Neural progenitor cell (in vitro differentiated cells): ENCODE measurements around the gene SELENOW. TPM values are rescaled to one million over a fixed set of nuclear protein-coding genes. Genes with fewer than 3 reads are reported as not detected.

Experiments used
- DNase-seq: peaks from one replicate; pipeline ENCODE4 v3.0.0-alpha.2; 2016; ENCODE audit warnings: low spot score
- H2AFZ ChIP-seq: fragments of 200-600 bp; sonication (generic); replicated peaks from 2 replicates; pipeline ENCODE4 v1.6.1; 2016; ENCODE audit warnings: antibody characterized with exemption
- H3F3A ChIP-seq: fragments of 200-600 bp; sonication (generic); 2 replicates; pipeline ENCODE4 v1.6.1; 2016; ENCODE audit warnings: antibody characterized with exemption, low read depth
- H3K27ac ChIP-seq: fragments of 200-600 bp; sonication (generic); 2 replicates; pipeline ENCODE4 v1.5.1; 2016; ENCODE audit warnings: mild to moderate bottlenecking
- H3K27me3 ChIP-seq: fragments of 200-600 bp; sonication (generic); 2 replicates; pipeline ENCODE4 v1.6.1; 2016; ENCODE audit warnings: mild to moderate bottlenecking, moderate library complexity
- H3K36me3 ChIP-seq: fragments of 200-600 bp; sonication (generic); 2 replicates; pipeline ENCODE4 v1.5.1; 2016
- H3K4me1 ChIP-seq: fragments of 200-600 bp; sonication (generic); 2 replicates; pipeline ENCODE4 v1.6.1; 2016; ENCODE audit warnings: mixed run types
- H3K4me2 ChIP-seq: fragments of 200-600 bp; sonication (generic); 2 replicates; pipeline ENCODE4 v1.6.1; 2016
- H3K4me3 ChIP-seq: fragments of 200-600 bp; sonication (generic); 2 replicates; pipeline ENCODE4 v1.5.1; 2016
- H3K79me2 ChIP-seq: fragments of 200-600 bp; sonication (generic); 2 replicates; pipeline ENCODE4 v1.6.1; 2016; ENCODE audit warnings: low read depth
- H3K9ac ChIP-seq: fragments of 200-600 bp; sonication (generic); 2 replicates; pipeline ENCODE4 v1.6.1; 2016
- H3K9me3 ChIP-seq: fragments of 200-600 bp; sonication (generic); 2 replicates; pipeline ENCODE4 v1.5.1; 2016; ENCODE audit warnings: low read depth
- H4K20me1 ChIP-seq: fragments of 200-600 bp; sonication (generic); 2 replicates; pipeline ENCODE4 v1.6.1; 2016; ENCODE audit warnings: low read depth
- H3K27ac Mint-ChIP-seq: 3 replicates; pipeline ENCODE4 v1.8.0; 2021; ENCODE audit warnings: mixed read lengths
- H3K27me3 Mint-ChIP-seq: 2 replicates; pipeline ENCODE4 v1.8.0; 2022; ENCODE audit warnings: low read depth, mild to moderate bottlenecking, inconsistent platforms, moderate library complexity, mixed read lengths; ENCODE audit not compliant: insufficient read depth
- H3K36me3 Mint-ChIP-seq: 3 replicates; pipeline ENCODE4 v1.8.0; 2021; ENCODE audit warnings: mixed read lengths
- H3K4me1 Mint-ChIP-seq: 3 replicates; pipeline ENCODE4 v1.8.0; 2021; ENCODE audit warnings: mixed read lengths
- H3K4me3 Mint-ChIP-seq: 3 replicates; pipeline ENCODE4 v1.8.0; 2021; ENCODE audit warnings: mild to moderate bottlenecking, moderate library complexity, mixed read lengths
- H3K9me3 Mint-ChIP-seq: 3 replicates; pipeline ENCODE4 v1.8.0; 2020; ENCODE audit warnings: mixed read lengths
- CTCF ChIP-seq: fragments of 200-600 bp; sonication (generic); IDR thresholded peaks from 2 replicates; pipeline ENCODE4 v1.5.1; 2017; ENCODE audit warnings: antibody characterized with exemption, mild to moderate bottlenecking
- EZH2 ChIP-seq: fragments of 200-600 bp; sonication (generic); IDR thresholded peaks from 2 replicates; pipeline ENCODE4 v1.6.1; 2017; ENCODE audit warnings: antibody characterized with exemption, mild to moderate bottlenecking, moderate library complexity
- EZH2phosphoT487 ChIP-seq: fragments of 200-600 bp; sonication (generic); IDR thresholded peaks from 2 replicates; pipeline ENCODE4 v1.6.1; 2017; ENCODE audit warnings: antibody characterized with exemption
- small RNA-seq: library from RNA; depleted of rRNA; stranded (forward); fragments of <200 nt; gene quantifications from one replicate; pipeline ENCODE3, GENCODE V24; 2015
- total RNA-seq: library from RNA; depleted of rRNA; stranded (reverse); fragments of >200 nt; gene quantifications from 2 replicates; pipeline ENCODE4 v1.2.3, GENCODE V29; 2015; ENCODE audit warnings: low replicate concordance

The SELENOW gene
- total RNA-seq, 1 donor from 2014 or later: 234 TPM

GRCh38 chr19:47824396-47824795 is 45.9 kb downstream of the SELENOW start:
- no peak for DNase-seq
- peaks cover 6% of the 10 kb centered on the region for H3K9me3 Mint-ChIP-seq
- H3K36me3 Mint-ChIP-seq: no peaks in the 10 kb centered on the region
- H3K27me3 Mint-ChIP-seq: peaks cover 11% of the 10 kb centered on the region
- H3K27me3 ChIP-seq: no peaks in the 10 kb centered on the region
- no peak overlapping the region for H2AFZ ChIP-seq
- peaks cover 56% of the 10 kb centered on the region for H3K4me1 Mint-ChIP-seq
- no peaks in the 10 kb centered on the region for H3K36me3 ChIP-seq
- no peak overlapping the region for H3K27ac Mint-ChIP-seq
- H3K9ac ChIP-seq: no peak overlapping the region
- H3F3A ChIP-seq: peaks cover 55% of the 10 kb centered on the region
- H3K9me3 ChIP-seq: no peaks in the 10 kb centered on the region
- H3K4me2 ChIP-seq: no peak overlapping the region
- no peak for TF ChIP-seq EZH2
- TF ChIP-seq EZH2phosphoT487: no peak
- peak; percentile 11 for TF ChIP-seq CTCF
- no peak overlapping the region for H3K27ac ChIP-seq
- peaks cover 54% of the 10 kb centered on the region for H3K4me1 ChIP-seq
- no peak overlapping the region for H3K4me3 ChIP-seq
- no peaks in the 10 kb centered on the region for H4K20me1 ChIP-seq
- H3K79me2 ChIP-seq: no peaks in the 10 kb centered on the region
- H3K4me3 Mint-ChIP-seq: peak overlapping the region; percentile 46

- no peak for DNase-seq
- Mint-ChIP-seq H3K36me3 (no peaks in the 10 kb centered on the region), H3K9me3 (peaks cover 6% of the 10 kb centered on the region), H3K4me3 (no peak overlapping the region), H3K27me3 (peaks cover 10% of the 10 kb centered on the region), H3K27ac (peak overlapping the region; percentile 66), H3K4me1 (peaks cover 41% of the 10 kb centered on the region)
- peaks cover 30% of the 10 kb centered on the region for H3K4me1 ChIP-seq
- no peaks in the 10 kb centered on the region for H3K79me2 ChIP-seq
- no peak for TF ChIP-seq CTCF
- no peak for TF ChIP-seq EZH2
- TF ChIP-seq EZH2phosphoT487: no peak
- no peak overlapping the region for H3K4me3 ChIP-seq
- no peaks in the 10 kb centered on the region for H3K9me3 ChIP-seq
- no peaks in the 10 kb centered on the region for H4K20me1 ChIP-seq
- H3K9ac ChIP-seq: no peak overlapping the region
- no peak overlapping the region for H3K27ac ChIP-seq
- H2AFZ ChIP-seq: peak overlapping the region; percentile 34
- no peak overlapping the region for H3K4me2 ChIP-seq
- H3F3A ChIP-seq: peaks cover 36% of the 10 kb centered on the region
- no peaks in the 10 kb centered on the region for H3K36me3 ChIP-seq
- H3K27me3 ChIP-seq: no peaks in the 10 kb centered on the region
These were observed 48.3 kb downstream of the SELENOW start for GRCh38 chr19:47826800-47827199.

GRCh38 chr19:47832723-47833122 is 54.2 kb downstream of the SELENOW start:
- no peak for DNase-seq
- Mint-ChIP-seq H3K27me3 (peaks cover 16% of the 10 kb centered on the region), H3K9me3 (peaks cover 2% of the 10 kb centered on the region), H3K4me3 (no peak overlapping the region), H3K36me3 (no peaks in the 10 kb centered on the region), H3K4me1 (peaks cover 15% of the 10 kb centered on the region), H3K27ac (no peak overlapping the region)
- peaks cover 22% of the 10 kb centered on the region for H3F3A ChIP-seq
- H3K27ac ChIP-seq: no peak overlapping the region
- no peaks in the 10 kb centered on the region for H4K20me1 ChIP-seq
- TF ChIP-seq CTCF (peak; percentile 6), EZH2 (no peak)
- H3K4me2 ChIP-seq: no peak overlapping the region
- peaks cover 11% of the 10 kb centered on the region for H3K4me1 ChIP-seq
- no peak overlapping the region for H2AFZ ChIP-seq
- no peak overlapping the region for H3K4me3 ChIP-seq
- H3K79me2 ChIP-seq: no peaks in the 10 kb centered on the region
- H3K9ac ChIP-seq: no peak overlapping the region
- no peaks in the 10 kb centered on the region for H3K9me3 ChIP-seq
- no peaks in the 10 kb centered on the region for H3K27me3 ChIP-seq
- H3K36me3 ChIP-seq: no peaks in the 10 kb centered on the region

Small RNA genes within 50 kb of the gene (small RNA-seq; reads per million reads assigned to genes)
- gene AC008745.1 (not detected), gene SNORD23 (not detected)

Other genes starting within 250 kb of the SELENOW start
- gene ZNF541, start 205.6 kb upstream of the SELENOW start, total RNA-seq: not detected in 2 replicates
- gene BICRA, start 169.6 kb upstream of the SELENOW start, total RNA-seq: 6.4 and 15.6 TPM in 2 replicates
- 1.5 and 3.9 TPM in 2 replicates for gene EHD2, start 65.3 kb upstream of the SELENOW start, total RNA-seq
- gene NOP53, start 33.2 kb upstream of the SELENOW start, total RNA-seq: 101 and 172 TPM in 2 replicates
- gene TPRX1, start 25.8 kb downstream of the SELENOW start, total RNA-seq: not detected in 2 replicates
- gene CRX, start 43.2 kb downstream of the SELENOW start, total RNA-seq: 0.19 and 0.22 TPM in 2 replicates
- not detected in 2 replicates for gene TPRX2, start 80.5 kb downstream of the SELENOW start, total RNA-seq
- not detected in 2 replicates for gene SULT2A1, start 107.6 kb downstream of the SELENOW start, total RNA-seq
- gene BSPH1, start 213.5 kb downstream of the SELENOW start, total RNA-seq: not detected in 2 replicates
- not detected in 2 replicates for gene ELSPBP1, start 215.9 kb downstream of the SELENOW start, total RNA-seq